H1 (cell line): ENCODE results near the gene APBA2. TPM values are rescaled to one million over a fixed set of nuclear protein-coding genes. Genes with fewer than 3 reads are reported as not detected.

Experiments
- CBX8 ChIP-seq: fragments of 300-800, 300-1000 bp; sonication (generic); IDR thresholded peaks from 2 replicates; pipeline ENCODE4 v1.7.1; 2016; ENCODE audit warnings: low read depth, low read length, borderline replicate concordance
- CHD7 ChIP-seq: fragments of 300-600 bp; sonication (generic); IDR thresholded peaks from 2 replicates; pipeline ENCODE4 v1.7.1; 2012; ENCODE audit warnings: low read length, moderate library complexity, mild to moderate bottlenecking, inconsistent platforms; ENCODE audit not compliant: insufficient replicate concordance
- MAFK ChIP-seq: IDR thresholded peaks from 2 replicates; pipeline ENCODE4 v1.6.1; 2012; ENCODE audit warnings: low read depth, mild to moderate bottlenecking, improper control_type of control experiment, low read length
- NRF1 ChIP-seq: IDR thresholded peaks from 2 replicates; pipeline ENCODE4 v1.6.1; 2011; ENCODE audit warnings: mild to moderate bottlenecking, low read depth, low read length, improper control_type of control experiment
- RAD21 ChIP-seq, 2 experiments: IDR thresholded peaks in 1 of 2; conservative IDR thresholded peaks in 1 of 2; 2 replicates each; pipeline ENCODE4 v1.6.1; 2011; ENCODE audit warnings: low read depth in 2 of 2, low read length in 2 of 2, improper control_type of control experiment in 1 of 2, inconsistent platforms in 1 of 2, mild to moderate bottlenecking in 1 of 2, moderate library complexity in 1 of 2
- SRF ChIP-seq: IDR thresholded peaks from 2 replicates; pipeline ENCODE4 v1.6.1; 2011; ENCODE audit warnings: mild to moderate bottlenecking, low read depth, low read length, moderate library complexity
- TEAD4 ChIP-seq: IDR thresholded peaks from 2 replicates; pipeline ENCODE4 v1.6.1; 2012; ENCODE audit warnings: low read depth, low read length, inconsistent platforms, mixed read lengths
- polyA plus RNA-seq, 7 experiments: library from polyadenylated mRNA; depleted of rRNA in 3 of 7; stranded (reverse) in 5 of 7; unstranded in 2 of 7; fragments of >200 nt in 5 of 7; fragments of 200-250 nt in 2 of 7; gene quantifications; 1 replicate in 5 of 7; 2 replicates in 1 of 7; 4 replicates in 1 of 7; pipeline versions ENCODE4 v1.2.1 to v1.2.3, GENCODE V29; 2011 to 2013; ENCODE audit warnings: missing spikeins in 2 of 7, mixed read lengths in 2 of 7
- total RNA-seq: library from RNA; stranded (reverse); fragmentation: NEBNext Ultra II Directional; extraction: Animal tissue kit (Norgen Biotek cat#: 25700); gene quantifications from 2 replicates; pipeline ENCODE4 v1.2.1, GENCODE V29; 2021

Gene APBA2
- total and polyA plus RNA-seq, 2 of the 8 experiments (the other 6 are each of a cell fraction or from before 2014, with no cell fraction given) = 15.5 to 19.0 TPM

- TF ChIP-seq CHD7 = no peak
- no peak for TF ChIP-seq RAD21 (IDR thresholded peaks at IDR 0.05 in 1 of 2, conservative IDR thresholded peaks at IDR 0.05 in 1 of 2; ENCODE audit: low read depth in 2 of 2, low read length in 2 of 2)
- TF ChIP-seq SRF = no peak
- TF ChIP-seq NRF1 = no peak
- TF ChIP-seq CBX8 = no peak
- no peak for TF ChIP-seq TEAD4
- no peak for TF ChIP-seq MAFK
Observed at GRCh38 chr15:29123991-29124390, 238.2 kb downstream of the APBA2 start (continued).
